GM19025 (cell line): ENCODE results near the gene KLHL3.
"Not testable (repeated sequence)": the region's sequence is repeated elsewhere in the genome, so short reads cannot be mapped to it uniquely, and the experiment has no call there.

Experiments
- ATAC-seq: cut with Tn5 transposase; IDR thresholded peaks from one replicate; pipeline ENCODE4 v1.9.1; 2021; ENCODE audit warnings: mild to moderate bottlenecking, low read depth, moderate library complexity; ENCODE audit not compliant: unreplicated experiment

KLHL3 gene, protein sequence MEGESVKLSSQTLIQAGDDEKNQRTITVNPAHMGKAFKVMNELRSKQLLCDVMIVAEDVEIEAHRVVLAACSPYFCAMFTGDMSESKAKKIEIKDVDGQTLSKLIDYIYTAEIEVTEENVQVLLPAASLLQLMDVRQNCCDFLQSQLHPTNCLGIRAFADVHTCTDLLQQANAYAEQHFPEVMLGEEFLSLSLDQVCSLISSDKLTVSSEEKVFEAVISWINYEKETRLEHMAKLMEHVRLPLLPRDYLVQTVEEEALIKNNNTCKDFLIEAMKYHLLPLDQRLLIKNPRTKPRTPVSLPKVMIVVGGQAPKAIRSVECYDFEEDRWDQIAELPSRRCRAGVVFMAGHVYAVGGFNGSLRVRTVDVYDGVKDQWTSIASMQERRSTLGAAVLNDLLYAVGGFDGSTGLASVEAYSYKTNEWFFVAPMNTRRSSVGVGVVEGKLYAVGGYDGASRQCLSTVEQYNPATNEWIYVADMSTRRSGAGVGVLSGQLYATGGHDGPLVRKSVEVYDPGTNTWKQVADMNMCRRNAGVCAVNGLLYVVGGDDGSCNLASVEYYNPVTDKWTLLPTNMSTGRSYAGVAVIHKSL

DNA sequence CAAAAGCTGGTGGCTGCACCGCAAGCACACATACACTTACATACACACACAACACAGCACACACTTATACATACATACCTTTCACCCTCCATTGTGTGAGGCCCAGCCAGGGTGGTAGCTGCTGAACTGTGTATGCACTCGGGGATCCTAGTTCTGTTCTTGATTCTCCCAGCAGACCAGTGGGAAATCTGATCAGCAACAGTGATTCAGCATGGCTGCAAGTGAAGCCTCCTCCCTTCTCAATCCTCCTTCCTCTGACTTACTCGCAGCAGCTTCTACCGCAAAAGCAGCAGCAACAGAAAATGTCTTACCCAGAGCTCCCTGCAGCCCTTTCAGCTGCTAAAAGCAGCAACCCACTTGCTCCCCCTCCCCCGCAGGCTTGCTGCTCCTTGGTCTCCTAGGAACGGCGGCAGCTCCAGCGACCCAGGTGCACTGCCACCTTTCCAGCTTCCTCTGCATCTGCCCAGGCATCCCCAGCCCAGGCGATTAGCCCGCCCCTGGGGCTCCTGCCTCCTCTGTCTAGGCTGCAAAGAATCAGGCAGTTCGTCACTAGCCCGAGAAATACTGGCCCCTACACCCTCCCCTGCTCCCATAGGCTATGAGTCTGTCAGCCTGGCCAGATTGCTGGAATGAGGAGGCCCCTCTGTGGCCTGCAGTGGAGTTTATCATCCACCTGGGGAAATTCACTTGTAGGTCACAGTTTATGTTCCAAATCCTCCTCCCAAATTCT, at the start of gene KLHL3:
TSS of gene KLHL3 (minus strand) at position 535 of the 730 bp plus-strand sequence. CDS start at position 92, 443 bp downstream.
- peak; percentile 55 for ATAC-seq

DNA sequence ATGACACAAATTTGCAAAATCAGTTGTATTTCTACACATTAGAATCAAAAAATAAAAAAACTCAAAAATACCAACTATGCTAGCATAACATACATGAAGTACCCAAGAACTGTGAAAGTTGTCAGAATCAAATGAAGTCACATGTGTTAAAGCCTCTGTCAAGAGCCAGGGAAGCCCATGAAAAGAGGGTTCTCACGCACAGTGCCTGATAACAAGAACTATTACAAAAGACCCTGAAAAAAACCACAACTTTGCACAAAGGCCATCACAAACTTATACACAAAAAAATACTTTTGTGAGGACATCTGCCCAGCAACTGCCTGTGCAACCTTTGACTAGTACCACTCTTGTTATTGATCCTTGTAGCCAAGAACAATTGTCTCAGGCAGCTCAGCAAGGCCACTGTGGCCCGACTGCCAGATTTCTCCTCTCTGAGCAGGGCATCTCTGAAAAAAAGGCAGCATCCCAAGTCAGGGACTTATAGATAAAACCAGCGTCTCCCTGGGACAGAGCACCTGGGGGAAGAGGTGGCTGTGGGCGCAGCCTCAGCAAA, 47.2 kb upstream of the KLHL3 start:
- no peak for ATAC-seq

DNA sequence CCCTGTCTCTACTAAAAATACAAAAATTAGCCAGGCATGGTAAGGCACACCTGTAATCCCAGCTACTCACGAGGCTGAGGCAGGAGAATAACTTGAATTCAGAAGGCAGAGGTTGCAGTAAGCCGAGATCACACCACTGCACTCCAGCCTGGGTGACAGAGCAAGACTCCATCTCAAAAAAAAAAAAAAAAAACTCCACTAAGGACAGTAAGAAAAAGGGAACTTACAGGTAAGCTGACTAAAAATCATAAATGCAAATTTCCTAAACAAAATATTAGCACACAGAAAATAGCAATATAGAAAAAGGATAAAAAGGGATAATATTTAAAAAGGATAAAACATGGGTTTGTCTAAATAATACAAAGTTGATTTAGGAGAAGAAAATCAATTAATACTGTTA, 46.2 kb upstream of the KLHL3 start:
- no peak for ATAC-seq

DNA sequence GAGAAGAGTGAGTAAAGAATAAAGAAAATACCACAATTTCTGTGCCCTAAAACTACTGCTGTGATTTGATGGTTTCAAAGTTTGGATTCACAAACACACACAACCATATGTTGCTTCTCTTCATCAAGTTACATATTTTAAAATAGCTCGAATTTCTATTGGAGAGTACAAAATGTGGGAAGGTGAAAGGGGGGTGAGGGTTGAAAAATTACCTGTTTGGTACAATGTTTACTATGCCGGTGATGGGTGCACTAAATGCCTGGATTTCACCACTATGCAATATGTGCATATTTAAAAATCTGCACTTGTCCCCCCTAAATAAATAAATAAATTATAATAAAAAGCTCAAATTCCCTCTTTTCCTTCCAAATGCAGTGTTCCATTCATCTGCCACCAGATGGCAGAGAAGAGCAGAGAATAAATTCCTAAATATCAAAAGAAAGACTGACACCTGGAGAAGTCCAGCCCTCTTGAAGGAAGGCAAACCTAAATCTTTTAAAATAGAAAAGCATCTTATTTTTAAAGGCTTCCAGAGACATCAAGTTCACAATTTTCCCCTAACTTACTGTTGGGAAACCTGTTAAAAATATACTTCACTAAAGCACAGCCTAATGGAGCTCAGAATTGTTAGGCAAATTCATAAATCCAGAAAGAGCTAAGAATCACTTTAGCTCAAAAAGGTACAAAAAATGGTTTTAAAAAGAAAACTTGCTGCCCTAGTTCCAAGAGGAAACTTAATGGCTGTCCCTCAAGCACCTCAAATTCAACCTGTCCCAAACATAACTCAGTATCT, 43.1 kb upstream of the KLHL3 start:
- no peak for ATAC-seq

DNA sequence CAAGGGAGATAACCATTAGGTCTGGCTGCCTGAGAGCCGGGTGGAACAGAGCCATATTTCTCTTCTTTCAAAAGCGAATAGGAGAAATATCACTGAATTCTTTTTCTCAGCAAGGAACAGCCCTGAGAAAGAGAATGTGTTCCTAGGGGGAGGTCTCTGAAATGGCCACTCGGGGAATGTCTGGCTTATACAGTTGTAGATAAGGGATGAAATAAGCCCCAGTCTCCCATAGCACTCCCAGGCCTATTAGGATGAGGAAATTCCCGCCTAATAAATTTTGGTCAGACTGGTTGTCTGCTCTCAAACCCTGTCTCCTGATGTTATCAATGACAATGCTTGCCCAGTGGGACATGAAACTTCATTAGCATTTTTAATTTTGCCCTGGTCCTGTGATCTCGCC, 32.0 kb upstream of the KLHL3 start:
- not testable (repeated sequence) for ATAC-seq

DNA sequence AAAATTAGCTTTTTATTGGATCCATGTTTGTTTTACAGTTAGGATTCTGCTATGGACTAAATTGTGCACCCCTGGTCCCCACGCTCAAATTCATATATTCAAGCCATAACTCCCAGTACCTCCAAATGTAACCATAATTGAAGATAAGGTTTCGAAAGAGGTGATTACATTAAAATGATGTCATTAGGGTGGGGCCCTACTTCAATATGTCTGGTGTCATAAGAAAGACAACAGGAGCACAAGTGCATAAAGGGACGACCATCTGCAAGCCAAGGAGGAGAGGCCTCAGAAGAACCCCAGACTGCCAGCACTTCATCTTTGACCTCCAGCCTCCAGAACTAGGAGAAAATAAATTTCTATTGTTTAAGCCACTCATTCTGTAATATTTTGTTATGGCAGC, 25.7 kb upstream of the KLHL3 start:
- ATAC-seq: no peak

DNA sequence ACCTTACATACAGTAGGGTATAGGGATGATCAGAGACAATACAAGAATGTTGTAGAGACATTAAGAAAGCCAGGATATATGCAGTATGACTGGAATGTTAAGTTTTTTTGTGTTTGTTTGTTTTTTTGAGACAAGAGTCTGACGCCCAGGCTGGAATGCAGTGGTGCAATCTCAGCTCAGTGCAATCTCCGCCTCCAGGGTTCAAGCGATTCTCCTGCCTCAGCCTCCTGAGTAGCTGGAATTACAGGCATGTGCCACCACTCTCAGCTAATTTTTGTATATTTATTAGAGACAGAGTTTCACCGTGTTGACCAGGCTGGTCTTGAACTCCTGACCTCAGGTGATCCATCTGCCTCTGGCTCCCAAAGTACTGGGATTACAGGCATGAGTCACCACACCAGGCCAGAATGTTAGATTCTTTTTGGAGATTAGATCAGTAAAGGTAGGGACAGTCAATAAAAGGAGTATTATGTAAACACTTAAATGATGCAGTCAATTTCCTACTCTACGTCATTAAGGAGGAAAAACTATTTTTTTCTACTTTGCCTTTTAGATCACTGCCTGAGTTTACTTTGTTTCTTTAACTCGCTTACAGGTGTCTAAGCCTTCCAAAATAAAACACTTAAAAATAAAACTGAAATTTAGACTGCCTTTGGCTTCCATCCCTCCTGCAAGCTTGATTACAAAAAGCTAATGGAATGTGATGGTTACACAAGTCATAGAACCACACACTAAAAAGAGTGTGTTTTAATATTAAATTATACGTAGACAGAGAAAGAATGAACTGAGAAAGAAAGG, 25.0 kb upstream of the KLHL3 start:
- ATAC-seq: no peak

DNA sequence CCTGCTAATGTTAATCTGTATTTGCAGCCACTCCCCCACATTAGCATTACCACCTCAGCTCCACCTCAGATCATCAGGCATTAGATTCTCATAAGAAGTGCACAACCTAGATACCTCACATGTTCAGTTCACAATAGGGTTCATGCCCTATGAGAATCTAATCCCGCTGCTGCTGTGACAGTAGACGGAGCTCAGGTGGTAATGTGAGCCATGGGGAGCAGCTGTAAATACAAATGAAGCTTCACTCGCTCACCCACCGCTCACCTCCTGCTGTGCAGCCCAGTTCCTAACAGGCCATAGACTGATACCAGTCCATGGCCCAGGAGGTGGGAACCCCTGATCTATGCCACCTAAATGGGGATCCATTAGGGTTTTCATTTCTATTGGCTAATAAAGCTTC, 24.4 kb upstream of the KLHL3 start:
- no peak for ATAC-seq

DNA sequence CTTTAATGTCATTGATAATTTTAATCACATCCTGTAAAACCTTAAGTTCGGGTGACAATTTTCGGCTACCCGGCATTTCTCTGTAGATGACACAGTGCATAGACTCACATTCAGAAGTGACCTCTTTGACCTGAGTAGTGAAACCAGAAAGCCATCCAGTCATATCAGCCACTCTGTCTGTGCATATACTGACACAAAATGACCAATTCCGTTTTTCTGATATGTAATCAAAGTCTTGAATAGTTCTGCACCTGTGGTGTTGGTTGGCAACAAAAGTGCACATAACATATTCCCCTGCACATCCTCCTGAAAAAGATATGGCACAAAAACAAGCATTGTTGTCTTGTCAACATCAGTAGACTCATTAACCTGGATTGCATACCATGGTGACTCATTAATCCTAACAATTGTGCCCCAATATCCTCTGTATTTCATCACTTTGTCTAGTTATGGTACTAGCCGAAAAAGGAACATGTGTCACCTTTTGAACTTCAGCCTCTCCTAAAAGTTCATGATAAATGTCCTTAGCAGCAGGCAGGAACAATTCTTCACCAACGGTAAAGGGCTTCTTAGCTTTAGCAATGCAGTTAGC, 22.9 kb upstream of the KLHL3 start:
- peak; percentile 32 for ATAC-seq

DNA sequence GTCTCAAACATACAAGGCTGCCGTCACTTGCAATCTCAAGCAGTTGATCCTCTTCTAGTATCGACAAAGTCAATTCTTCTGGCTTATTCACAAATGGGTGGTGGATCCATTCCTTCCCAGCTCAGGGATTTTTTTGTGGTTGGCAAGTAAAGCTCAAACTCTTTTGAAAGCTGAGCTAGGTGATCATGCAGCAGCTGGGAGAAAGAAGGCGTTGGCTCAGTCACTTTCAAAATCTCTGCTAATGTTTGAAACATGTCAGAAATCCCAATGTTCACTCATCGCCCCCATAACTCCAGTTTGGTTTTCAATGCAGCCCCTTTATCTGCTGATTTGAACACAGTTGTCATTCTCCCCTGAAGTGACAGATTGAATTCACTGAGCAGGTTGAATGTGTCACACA, 22.2 kb upstream of the KLHL3 start:
- no peak for ATAC-seq

DNA sequence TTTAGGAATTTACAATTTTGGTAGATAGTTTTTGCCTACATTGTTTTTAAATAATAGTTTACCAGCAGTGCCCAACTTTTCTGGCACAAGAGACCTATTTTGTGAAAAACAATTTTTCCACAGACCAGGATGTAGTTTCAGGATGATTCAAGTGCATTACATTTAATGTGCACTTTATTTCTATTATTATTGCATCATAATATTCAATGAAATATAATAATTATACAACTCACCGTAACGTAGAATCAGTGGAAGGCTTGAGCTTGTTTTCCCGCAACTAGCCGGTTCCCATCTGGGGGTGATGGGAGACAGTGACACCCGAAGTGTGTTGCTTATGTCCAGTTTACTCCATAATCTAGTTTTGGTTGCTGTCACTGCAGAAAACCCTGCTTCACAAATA, 21.7 kb upstream of the KLHL3 start:
- ATAC-seq: no peak

DNA sequence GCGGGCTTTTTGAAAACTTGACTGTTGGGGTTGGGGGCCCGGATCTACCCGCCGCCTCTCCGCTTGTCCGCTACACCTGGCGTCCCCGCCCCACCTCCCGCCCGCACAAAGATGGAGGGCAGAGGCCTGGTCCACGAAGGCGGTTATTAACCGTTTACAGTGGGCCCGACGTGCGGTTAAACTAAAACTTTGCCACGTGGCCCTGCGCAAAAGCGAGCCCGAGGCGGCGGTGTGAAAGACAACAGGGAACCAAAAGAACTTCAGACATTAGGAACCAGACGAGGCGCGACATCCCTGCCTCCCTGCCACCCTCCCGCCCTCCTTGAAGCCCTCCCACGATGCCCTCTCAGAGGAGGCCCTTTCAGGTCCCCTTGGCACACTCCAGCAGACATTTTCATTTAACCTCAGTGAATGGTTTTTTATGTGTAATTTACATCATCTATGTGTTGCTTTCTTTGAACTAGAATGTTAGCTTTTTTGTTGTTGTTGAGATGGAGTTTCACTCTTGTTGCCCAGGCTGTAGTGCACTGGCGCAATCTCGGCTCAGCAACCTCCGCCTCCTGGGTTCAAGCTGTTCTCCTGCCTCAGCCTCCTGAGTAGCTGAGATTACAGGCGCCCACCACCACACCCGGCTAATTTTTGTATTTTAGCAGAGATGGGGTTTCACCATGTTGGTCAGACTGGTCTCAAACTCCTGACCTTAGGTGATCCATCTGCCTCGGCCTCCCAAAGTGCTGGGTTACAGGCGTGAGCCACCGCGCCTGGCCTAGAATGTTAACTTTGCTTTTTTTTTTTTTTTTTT, 19.3 kb upstream of the KLHL3 start:
- peak; percentile 13 for ATAC-seq

DNA sequence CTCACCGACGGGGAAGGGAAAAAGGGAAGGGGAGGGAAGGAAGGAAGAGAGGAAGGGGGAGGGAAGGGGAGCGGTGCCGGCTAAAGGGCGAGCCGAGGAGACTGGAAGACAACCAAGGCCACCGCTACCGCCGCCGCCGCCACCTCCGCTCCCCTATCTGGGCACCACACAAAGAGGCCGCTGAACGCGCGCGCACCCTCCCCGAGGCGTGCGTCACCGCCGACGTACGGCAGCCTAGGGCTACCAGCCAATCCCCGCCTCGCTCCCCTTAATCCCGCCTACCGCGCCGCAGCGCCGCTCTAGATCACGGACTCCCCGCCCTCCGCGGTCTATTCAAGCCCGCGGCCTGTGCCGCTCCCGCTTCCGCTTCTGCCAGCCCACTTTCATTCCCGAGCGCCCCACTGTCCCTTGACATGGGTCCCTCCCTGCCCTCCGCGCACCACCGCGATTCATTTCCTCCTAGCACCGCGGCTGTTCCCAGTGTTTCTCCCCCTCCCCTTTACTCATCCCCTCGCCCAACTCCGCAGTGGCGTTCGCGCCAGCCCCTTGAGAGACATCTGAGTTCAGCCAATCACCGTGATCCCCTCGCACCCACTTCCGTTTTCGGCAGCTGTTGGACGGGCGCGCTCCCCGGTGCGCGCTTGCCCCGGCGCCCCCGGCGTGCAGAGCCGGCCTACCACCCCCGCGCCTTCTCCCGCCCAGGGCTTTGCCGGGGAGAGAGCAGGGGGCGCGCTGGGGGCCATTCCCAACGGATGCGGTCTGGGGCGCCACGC, 18.5 kb upstream of the KLHL3 start, which contains the start of gene HNRNPA0:
TSS of gene HNRNPA0 (minus strand) at position 176 of the 773 bp plus-strand sequence. CDS start 297 bp downstream, outside the sequence.
- ATAC-seq: peak; percentile 68

DNA sequence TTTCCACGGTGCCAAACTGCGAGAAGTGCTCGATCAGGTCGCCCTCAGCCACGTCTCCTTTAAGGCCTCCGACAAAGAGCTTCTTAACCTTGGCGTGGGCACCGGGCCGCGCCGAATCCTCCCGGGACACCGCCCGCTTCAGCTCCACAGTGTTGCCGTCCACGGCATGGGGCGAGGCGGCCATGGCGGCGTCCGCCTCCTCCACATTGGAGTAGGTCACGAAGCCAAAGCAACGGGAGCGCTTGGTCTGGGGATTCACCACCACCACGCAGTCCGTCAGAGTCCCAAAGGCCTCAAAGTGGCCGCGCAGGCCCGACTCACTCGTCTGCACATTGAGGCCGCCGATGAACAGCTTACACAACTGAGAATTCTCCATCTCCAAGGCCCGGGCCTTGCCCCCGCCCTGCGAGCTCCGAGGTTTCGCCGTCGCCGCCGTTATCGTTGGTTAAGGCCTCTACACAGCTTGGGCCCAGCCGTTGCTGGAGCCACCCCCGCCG, 17.9 kb upstream of the KLHL3 start:
- ATAC-seq: peak; percentile 10

DNA sequence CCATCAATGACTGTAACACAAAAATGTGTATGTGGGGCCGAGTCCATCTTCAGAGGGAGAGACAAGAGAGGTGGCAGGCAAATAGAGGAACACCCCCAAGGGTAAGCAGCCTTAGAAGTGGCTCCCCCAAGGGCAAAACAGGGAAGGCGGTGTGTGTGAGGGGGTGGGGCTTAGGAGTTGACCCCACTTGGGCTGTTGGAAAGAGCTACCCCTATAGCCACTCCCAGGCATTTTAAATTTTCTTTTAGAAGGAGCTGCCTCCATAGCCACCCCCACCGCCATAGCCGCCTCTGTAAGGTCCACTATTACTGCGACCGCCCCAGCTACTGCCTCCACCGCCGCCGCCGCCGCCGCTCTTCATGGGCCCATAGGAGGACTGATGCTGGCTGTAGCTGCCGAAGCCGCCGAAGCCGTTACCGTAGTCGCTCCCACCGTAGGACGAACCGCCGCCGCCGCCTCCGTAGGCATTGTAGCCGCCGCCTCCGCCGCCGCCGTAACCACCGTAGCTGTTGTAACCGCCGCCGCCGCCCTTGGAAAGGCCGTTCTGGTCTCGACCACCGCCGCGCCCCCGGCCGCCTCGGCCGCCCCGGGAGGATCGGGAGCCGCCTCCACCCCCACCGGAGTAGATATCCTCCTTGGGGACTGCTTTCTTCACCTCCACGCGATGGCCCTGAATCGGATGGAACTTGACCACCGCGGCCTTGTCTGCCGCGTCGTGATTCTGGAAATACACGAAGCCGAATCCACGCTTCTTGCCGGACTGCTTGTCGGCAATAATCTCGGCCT, 17.2 kb upstream of the KLHL3 start:
- no peak for ATAC-seq

DNA sequence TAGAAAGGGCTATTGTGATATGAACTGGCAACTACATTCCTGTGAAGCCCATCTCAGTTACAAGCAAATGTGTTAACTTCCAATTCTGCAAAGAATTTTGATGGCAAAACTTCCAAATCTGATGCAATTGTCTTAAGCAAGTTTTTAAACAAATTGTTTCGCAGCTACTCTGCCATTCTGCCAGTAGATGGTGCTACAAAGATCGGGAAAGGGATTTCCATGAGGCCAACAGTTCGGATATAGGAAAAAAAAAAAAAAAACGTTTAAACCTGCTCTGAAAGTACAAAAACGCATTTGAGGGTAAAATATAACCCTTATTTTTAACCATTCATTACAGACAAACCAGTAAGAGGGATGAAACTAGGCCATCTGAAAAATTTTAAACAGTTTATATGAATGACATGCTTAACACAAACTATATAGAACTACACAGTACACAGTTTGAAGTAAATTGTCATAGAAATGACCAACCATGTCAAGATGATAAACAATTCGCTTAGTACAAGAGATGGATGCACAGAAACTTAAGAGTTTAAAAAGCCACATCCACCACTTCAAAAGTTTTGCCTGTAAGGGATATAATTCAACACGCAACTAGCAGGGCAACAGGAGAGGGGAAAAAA, 16.1 kb upstream of the KLHL3 start:
- no peak for ATAC-seq
